GM18867 (cell line): Measurements from ENCODE around the gene RPS15A.

ENCODE experiments used
- ATAC-seq: cut with Tn5 transposase; IDR thresholded peaks from one replicate; pipeline ENCODE4 v1.9.1; 2021; ENCODE audit warnings: mild to moderate bottlenecking, moderate library complexity; ENCODE audit not compliant: unreplicated experiment

The RPS15A gene

GRCh38 chr16:18789850-18790706 is at the start of gene RPS15A:
TSS of gene RPS15A (minus strand) at chr16:18790334. CDS start at chr16:18789113, 1,221 bp downstream.
- ATAC-seq: peak; percentile 79

- ATAC-seq: no peak
Observed at GRCh38 chr16:18839555-18839954, 49.4 kb upstream of the RPS15A start.

GRCh38 chr16:18836702-18837101 is 46.6 kb upstream of the RPS15A start:
- no peak for ATAC-seq

- ATAC-seq: no peak
Observed at GRCh38 chr16:18834864-18835263, 44.7 kb upstream of the RPS15A start.

- no peak for ATAC-seq
Observed at GRCh38 chr16:18833707-18834505, 43.8 kb upstream of the RPS15A start.

GRCh38 chr16:18832613-18833012 is 42.5 kb upstream of the RPS15A start:
- no peak for ATAC-seq

- ATAC-seq: no peak
Observed at GRCh38 chr16:18832006-18832405, 41.9 kb upstream of the RPS15A start.

- no peak for ATAC-seq
Observed at GRCh38 chr16:18829251-18829650, 39.1 kb upstream of the RPS15A start.

GRCh38 chr16:18827890-18828289 is 37.8 kb upstream of the RPS15A start:
- ATAC-seq: no peak

- ATAC-seq: no peak
Observed at GRCh38 chr16:18816286-18816685, 26.2 kb upstream of the RPS15A start.

- ATAC-seq: no peak
Observed at GRCh38 chr16:18811925-18812324, 21.8 kb upstream of the RPS15A start.

GRCh38 chr16:18809165-18809564 is 19.0 kb upstream of the RPS15A start:
- no peak for ATAC-seq

GRCh38 chr16:18805257-18805773 is 15.2 kb upstream of the RPS15A start:
- ATAC-seq: no peak

- ATAC-seq: no peak
Observed at GRCh38 chr16:18804540-18804939, 14.4 kb upstream of the RPS15A start.

GRCh38 chr16:18803569-18804462 is 13.7 kb upstream of the RPS15A start:
- no peak for ATAC-seq

GRCh38 chr16:18802767-18803343 is 12.7 kb upstream of the RPS15A start:
- no peak for ATAC-seq

GRCh38 chr16:18801145-18801972 is 11.2 kb upstream of the RPS15A start, which contains the start of gene ARL6IP1:
TSS of gene ARL6IP1 (minus strand) at chr16:18801549. CDS start at chr16:18801466, 83 bp downstream.
- peak; percentile 91 for ATAC-seq

- peak; percentile 0 for ATAC-seq
Observed at GRCh38 chr16:18800775-18801144, 10.6 kb upstream of the RPS15A start.

GRCh38 chr16:18800293-18800692 is 10.2 kb upstream of the RPS15A start:
- ATAC-seq: no peak
